ENCODE measurements around the gene ASPA.

DNA sequence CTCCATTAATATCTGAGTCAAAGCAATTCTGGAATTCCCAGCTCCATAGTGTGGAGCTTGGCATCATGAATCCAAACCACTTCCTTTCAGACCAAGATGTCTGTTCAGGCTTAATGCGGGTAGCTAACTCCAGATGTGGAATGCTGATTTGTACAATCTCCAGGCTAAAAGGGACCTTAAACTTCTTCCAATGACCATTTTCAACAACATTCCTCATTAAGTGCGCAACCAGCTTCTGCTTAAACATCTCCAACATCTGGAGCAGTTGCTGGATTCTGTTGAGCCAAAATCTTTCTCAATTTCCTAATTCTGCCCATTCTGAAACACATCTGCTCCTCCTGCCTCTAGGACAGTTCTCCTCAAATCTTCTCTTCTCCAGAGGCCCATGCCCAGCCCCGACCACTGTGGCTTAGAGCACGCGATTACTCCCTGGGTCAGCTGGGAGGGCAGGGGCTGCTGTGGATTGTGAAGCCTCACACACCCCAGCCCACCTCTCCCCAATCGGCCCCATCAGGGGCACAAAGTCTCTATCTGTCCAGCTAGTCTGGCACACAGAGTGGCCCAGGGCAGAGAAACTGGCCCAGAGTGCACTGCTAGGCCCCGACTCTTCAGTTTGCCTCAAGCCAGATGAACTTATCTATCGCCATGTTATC, 36.2 kb downstream of the ASPA start:
- TF ChIP-seq POLR2AphosphoS5 (IDR thresholded peaks at IDR 0.05) (no peak), POLR2A (IDR thresholded peaks at IDR 0.05) (no peak)
- TF ChIP-seq, protein P1, sequence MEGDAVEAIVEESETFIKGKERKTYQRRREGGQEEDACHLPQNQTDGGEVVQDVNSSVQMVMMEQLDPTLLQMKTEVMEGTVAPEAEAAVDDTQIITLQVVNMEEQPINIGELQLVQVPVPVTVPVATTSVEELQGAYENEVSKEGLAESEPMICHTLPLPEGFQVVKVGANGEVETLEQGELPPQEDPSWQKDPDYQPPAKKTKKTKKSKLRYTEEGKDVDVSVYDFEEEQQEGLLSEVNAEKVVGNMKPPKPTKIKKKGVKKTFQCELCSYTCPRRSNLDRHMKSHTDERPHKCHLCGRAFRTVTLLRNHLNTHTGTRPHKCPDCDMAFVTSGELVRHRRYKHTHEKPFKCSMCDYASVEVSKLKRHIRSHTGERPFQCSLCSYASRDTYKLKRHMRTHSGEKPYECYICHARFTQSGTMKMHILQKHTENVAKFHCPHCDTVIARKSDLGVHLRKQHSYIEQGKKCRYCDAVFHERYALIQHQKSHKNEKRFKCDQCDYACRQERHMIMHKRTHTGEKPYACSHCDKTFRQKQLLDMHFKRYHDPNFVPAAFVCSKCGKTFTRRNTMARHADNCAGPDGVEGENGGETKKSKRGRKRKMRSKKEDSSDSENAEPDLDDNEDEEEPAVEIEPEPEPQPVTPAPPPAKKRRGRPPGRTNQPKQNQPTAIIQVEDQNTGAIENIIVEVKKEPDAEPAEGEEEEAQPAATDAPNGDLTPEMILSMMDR (IDR thresholded peaks at IDR 0.05) = no peak

All from sigmoid colon (tissue), 4 donors.